ENCODE measurements around the gene UGT1A5. TPM values are rescaled to one million over a fixed set of nuclear protein-coding genes. Genes with fewer than 3 reads are reported as not detected.

The UGT1A5 gene
- not detected for polyA plus RNA-seq (2012; ENCODE audit: insufficient read length, low read depth)

- TF ChIP-seq FOXP2 (optimal IDR thresholded peaks at IDR 0.05; ENCODE audit: borderline replicate concordance, extremely low read depth, extremely low read length, insufficient read depth), result no peak
- no peak for TF ChIP-seq POLR2AphosphoS5 (IDR thresholded peaks at IDR 0.05; ENCODE audit: low read depth, low read length)
These were observed at the start of gene UGT1A5 for GRCh38 chr2:233712611-233713261. Gene UGT1A5, plus strand, starts transcription at chr2:233712907. Its CDS starts 85 bp downstream, at chr2:233712992.

- no peak for TF ChIP-seq FOXP2 (optimal IDR thresholded peaks at IDR 0.05; ENCODE audit: borderline replicate concordance, extremely low read depth, extremely low read length, insufficient read depth)
- no peak for TF ChIP-seq POLR2AphosphoS5 (IDR thresholded peaks at IDR 0.05; ENCODE audit: low read depth, low read length)
- TF ChIP-seq REST (IDR thresholded peaks at IDR 0.05; ENCODE audit: insufficient read depth in 1 of 2, low read depth in 2 of 2, low read length in 2 of 2), result no peak
- no peak for TF ChIP-seq SIN3A (IDR thresholded peaks at IDR 0.05; ENCODE audit: borderline replicate concordance, insufficient read depth, low read length)
- no peak for TF ChIP-seq TAF1 (IDR thresholded peaks at IDR 0.05; ENCODE audit: borderline replicate concordance, insufficient read depth, low read length)
These were observed 48.8 kb upstream of the UGT1A5 start for GRCh38 chr2:233663911-233664310.

GRCh38 chr2:233668605-233669260, 44.0 kb upstream of the UGT1A5 start:
- TF ChIP-seq FOXP2 (optimal IDR thresholded peaks at IDR 0.05; ENCODE audit: borderline replicate concordance, extremely low read depth, extremely low read length, insufficient read depth) (no peak), POLR2AphosphoS5 (IDR thresholded peaks at IDR 0.05; ENCODE audit: low read depth, low read length) (no peak), TAF1 (IDR thresholded peaks at IDR 0.05; ENCODE audit: borderline replicate concordance, insufficient read depth, low read length) (no peak), SIN3A (IDR thresholded peaks at IDR 0.05; ENCODE audit: borderline replicate concordance, insufficient read depth, low read length) (no peak), REST (IDR thresholded peaks at IDR 0.05; ENCODE audit: insufficient read depth in 1 of 2, low read depth in 2 of 2, low read length in 2 of 2) (no peak)

- TF ChIP-seq SIN3A (IDR thresholded peaks at IDR 0.05; ENCODE audit: borderline replicate concordance, insufficient read depth, low read length), result no peak
- TF ChIP-seq REST (IDR thresholded peaks at IDR 0.05; ENCODE audit: insufficient read depth in 1 of 2, low read depth in 2 of 2, low read length in 2 of 2), result no peak
- TF ChIP-seq FOXP2 (optimal IDR thresholded peaks at IDR 0.05; ENCODE audit: borderline replicate concordance, extremely low read depth, extremely low read length, insufficient read depth), result no peak
- TF ChIP-seq TAF1 (IDR thresholded peaks at IDR 0.05; ENCODE audit: borderline replicate concordance, insufficient read depth, low read length), result no peak
- TF ChIP-seq POLR2AphosphoS5 (IDR thresholded peaks at IDR 0.05; ENCODE audit: low read depth, low read length), result no peak
These were observed 41.2 kb upstream of the UGT1A5 start, which contains the start of gene UGT1A9 for GRCh38 chr2:233671290-233672161. Gene UGT1A9, plus strand, starts transcription at chr2:233671898. Its CDS starts 37 bp downstream, at chr2:233671935.

GRCh38 chr2:233672886-233673285, 39.8 kb upstream of the UGT1A5 start:
- no peak for TF ChIP-seq POLR2AphosphoS5 (IDR thresholded peaks at IDR 0.05; ENCODE audit: low read depth, low read length)
- no peak for TF ChIP-seq TAF1 (IDR thresholded peaks at IDR 0.05; ENCODE audit: borderline replicate concordance, insufficient read depth, low read length)
- no peak for TF ChIP-seq REST (IDR thresholded peaks at IDR 0.05; ENCODE audit: insufficient read depth in 1 of 2, low read depth in 2 of 2, low read length in 2 of 2)
- no peak for TF ChIP-seq SIN3A (IDR thresholded peaks at IDR 0.05; ENCODE audit: borderline replicate concordance, insufficient read depth, low read length)
- no peak for TF ChIP-seq FOXP2 (optimal IDR thresholded peaks at IDR 0.05; ENCODE audit: borderline replicate concordance, extremely low read depth, extremely low read length, insufficient read depth)
